ENCODE results near the gene TIMM17A. TPM values are rescaled to one million over a fixed set of nuclear protein-coding genes. Genes with fewer than 3 reads are reported as not detected.

Gene TIMM17A
- total and polyA plus RNA-seq, 2 of the 8 experiments (the other 6 are each of a cell fraction or from before 2014, with no cell fraction given) = 30.3 to 57.1 TPM

- TF ChIP-seq, protein P1, sequence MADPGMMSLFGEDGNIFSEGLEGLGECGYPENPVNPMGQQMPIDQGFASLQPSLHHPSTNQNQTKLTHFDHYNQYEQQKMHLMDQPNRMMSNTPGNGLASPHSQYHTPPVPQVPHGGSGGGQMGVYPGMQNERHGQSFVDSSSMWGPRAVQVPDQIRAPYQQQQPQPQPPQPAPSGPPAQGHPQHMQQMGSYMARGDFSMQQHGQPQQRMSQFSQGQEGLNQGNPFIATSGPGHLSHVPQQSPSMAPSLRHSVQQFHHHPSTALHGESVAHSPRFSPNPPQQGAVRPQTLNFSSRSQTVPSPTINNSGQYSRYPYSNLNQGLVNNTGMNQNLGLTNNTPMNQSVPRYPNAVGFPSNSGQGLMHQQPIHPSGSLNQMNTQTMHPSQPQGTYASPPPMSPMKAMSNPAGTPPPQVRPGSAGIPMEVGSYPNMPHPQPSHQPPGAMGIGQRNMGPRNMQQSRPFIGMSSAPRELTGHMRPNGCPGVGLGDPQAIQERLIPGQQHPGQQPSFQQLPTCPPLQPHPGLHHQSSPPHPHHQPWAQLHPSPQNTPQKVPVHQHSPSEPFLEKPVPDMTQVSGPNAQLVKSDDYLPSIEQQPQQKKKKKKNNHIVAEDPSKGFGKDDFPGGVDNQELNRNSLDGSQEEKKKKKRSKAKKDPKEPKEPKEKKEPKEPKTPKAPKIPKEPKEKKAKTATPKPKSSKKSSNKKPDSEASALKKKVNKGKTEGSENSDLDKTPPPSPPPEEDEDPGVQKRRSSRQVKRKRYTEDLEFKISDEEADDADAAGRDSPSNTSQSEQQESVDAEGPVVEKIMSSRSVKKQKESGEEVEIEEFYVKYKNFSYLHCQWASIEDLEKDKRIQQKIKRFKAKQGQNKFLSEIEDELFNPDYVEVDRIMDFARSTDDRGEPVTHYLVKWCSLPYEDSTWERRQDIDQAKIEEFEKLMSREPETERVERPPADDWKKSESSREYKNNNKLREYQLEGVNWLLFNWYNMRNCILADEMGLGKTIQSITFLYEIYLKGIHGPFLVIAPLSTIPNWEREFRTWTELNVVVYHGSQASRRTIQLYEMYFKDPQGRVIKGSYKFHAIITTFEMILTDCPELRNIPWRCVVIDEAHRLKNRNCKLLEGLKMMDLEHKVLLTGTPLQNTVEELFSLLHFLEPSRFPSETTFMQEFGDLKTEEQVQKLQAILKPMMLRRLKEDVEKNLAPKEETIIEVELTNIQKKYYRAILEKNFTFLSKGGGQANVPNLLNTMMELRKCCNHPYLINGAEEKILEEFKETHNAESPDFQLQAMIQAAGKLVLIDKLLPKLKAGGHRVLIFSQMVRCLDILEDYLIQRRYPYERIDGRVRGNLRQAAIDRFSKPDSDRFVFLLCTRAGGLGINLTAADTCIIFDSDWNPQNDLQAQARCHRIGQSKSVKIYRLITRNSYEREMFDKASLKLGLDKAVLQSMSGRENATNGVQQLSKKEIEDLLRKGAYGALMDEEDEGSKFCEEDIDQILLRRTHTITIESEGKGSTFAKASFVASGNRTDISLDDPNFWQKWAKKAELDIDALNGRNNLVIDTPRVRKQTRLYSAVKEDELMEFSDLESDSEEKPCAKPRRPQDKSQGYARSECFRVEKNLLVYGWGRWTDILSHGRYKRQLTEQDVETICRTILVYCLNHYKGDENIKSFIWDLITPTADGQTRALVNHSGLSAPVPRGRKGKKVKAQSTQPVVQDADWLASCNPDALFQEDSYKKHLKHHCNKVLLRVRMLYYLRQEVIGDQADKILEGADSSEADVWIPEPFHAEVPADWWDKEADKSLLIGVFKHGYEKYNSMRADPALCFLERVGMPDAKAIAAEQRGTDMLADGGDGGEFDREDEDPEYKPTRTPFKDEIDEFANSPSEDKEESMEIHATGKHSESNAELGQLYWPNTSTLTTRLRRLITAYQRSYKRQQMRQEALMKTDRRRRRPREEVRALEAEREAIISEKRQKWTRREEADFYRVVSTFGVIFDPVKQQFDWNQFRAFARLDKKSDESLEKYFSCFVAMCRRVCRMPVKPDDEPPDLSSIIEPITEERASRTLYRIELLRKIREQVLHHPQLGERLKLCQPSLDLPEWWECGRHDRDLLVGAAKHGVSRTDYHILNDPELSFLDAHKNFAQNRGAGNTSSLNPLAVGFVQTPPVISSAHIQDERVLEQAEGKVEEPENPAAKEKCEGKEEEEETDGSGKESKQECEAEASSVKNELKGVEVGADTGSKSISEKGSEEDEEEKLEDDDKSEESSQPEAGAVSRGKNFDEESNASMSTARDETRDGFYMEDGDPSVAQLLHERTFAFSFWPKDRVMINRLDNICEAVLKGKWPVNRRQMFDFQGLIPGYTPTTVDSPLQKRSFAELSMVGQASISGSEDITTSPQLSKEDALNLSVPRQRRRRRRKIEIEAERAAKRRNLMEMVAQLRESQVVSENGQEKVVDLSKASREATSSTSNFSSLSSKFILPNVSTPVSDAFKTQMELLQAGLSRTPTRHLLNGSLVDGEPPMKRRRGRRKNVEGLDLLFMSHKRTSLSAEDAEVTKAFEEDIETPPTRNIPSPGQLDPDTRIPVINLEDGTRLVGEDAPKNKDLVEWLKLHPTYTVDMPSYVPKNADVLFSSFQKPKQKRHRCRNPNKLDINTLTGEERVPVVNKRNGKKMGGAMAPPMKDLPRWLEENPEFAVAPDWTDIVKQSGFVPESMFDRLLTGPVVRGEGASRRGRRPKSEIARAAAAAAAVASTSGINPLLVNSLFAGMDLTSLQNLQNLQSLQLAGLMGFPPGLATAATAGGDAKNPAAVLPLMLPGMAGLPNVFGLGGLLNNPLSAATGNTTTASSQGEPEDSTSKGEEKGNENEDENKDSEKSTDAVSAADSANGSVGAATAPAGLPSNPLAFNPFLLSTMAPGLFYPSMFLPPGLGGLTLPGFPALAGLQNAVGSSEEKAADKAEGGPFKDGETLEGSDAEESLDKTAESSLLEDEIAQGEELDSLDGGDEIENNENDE (IDR thresholded peaks at IDR 0.05; ENCODE audit: insufficient replicate concordance, low read length) = no peak
Measured at GRCh38 chr1:201964261-201964660, 9.0 kb downstream of the TIMM17A start (continued).
